ENCODE data around the gene FTSJ3.
"Not testable (repeated sequence)": the region's sequence is repeated elsewhere in the genome, so short reads cannot be mapped to it uniquely, and the experiment has no call there.

The FTSJ3 gene

DNA sequence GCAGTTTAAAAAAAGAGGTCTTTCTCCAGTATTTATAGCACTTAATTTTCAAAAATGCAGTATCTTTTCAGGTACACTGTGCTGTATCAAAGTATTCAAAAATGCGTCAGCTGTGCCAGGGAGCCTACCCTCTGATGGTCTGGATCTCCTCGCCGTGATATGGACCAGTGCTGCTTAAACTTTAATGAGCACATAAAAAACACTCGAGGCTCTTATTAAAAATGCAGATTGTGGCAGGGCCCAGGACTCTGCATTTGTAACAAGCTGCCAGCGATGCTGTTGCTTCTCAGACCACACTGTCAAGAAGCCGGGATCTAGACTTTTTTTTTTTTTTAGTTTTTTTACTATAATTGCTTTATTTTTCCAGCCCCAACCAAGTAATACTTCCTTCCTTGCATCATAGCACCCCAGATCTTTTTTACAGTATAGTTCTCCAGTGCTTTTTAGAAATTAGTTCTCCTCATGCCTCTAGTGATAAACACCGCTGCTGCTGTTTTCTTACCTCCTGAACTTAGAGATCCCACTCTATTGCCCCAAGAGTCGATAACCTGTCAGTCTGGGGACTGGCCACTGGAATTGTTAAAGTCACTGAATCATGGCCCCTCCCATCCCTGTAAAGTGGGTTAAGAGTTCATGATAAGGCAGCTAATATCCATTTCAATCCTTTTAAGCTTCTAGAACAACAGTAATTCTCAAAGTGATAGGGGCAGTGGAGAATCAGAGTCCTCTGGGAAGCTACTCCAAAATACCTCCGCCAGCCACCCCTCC lies 16.6 kb upstream of the FTSJ3 start:
- no peak for DNase-seq (ENCODE audit: low read depth in 4 of 4, low spot score in 1 of 4)

DNA sequence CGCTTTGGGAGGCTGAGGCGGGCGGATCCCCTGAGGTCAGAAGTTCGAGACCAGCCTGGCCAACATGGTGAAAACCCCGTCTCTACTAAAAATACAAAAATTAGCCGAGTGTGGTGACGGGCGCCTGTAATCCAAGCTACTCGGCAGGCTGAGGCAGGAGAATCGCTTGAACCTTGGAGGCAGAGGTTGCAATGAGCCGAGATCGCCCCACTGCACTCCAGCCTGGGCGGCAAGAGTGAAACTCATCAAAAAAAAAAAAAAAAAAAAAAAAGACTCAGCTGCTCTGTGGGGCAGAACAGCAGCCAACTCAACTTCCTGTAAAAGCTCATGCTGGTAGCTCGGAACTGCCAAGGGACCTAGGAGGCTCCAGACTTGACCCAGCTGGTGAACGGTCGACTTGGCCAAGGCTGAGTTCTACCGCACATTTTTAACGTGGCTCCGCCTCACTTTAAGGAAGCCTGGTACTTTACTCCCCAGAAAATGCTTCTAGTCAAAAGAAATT lies 16.0 kb upstream of the FTSJ3 start:
- not testable (repeated sequence) for DNase-seq (ENCODE audit: low read depth in 4 of 4, low spot score in 1 of 4)

DNA sequence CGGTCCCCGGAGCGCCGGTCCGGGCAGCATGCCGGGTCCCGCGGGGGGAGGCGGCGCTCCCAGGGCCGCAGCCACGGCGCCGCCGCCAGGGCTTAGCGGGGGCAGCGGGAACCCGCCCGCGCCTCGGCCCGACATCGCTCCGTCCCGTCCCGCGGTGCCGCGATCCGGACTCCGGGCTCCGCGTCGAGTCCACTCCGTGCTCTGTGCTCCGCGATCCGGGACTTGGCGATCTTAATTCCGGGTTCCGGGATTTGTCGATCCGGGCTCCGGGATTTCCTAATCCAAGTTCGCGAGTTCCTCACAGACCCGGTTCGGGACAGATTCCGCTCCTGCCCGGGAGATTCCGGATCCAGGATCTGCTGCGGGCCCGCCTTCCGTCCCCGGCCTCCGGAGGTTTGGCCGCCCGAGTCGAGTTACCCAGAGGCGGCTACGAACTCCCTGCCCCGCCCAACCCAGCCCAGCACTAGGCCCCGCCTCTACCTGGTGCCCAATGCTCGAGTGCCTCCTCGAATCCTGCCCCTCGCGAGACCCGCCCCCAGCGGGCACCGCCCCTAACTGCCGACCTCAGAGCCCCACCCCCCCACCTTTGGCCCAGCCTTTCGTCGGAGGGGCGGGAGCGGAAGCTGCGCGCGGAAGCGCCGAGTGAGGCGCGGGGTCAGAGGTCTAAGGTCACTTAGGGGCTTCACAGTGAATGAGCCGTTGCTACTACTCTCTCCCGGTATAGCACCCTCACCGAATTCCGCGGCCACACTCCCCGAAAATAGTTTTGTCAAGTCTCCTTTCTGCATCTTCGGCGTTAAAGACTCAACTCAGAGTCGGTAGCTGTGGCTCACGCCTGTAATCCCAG lies 15.3 kb upstream of the FTSJ3 start, which contains the start of gene SMARCD2:
Gene SMARCD2 (minus strand): TSS at position 146 of the 847 bp plus-strand sequence. CDS start 11 bp downstream, at position 135.
- DNase-seq (ENCODE audit: low read depth in 4 of 4, low spot score in 1 of 4): peak; percentile 97 to 98 (median 98)

DNA sequence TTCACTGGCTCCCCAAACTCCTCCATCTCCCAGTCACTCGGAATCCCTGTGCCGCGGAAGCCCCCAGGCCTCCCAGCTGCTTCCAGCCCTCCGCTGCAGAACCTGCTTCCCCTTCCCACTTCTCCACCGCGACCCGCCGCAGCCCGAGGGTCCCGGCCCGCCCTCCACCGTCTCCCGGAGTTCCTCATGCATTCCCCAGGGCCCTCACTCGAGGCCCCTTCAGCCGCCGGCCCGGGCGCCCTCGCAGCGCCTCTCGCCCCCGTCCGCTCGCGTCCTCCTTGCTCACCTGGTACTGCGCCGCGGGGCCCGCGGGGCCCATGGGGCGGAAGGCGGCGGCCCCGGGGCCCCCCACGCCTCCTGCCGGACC lies 14.7 kb upstream of the FTSJ3 start:
- no peak for DNase-seq (ENCODE audit: low read depth in 4 of 4, low spot score in 1 of 4)

DNA sequence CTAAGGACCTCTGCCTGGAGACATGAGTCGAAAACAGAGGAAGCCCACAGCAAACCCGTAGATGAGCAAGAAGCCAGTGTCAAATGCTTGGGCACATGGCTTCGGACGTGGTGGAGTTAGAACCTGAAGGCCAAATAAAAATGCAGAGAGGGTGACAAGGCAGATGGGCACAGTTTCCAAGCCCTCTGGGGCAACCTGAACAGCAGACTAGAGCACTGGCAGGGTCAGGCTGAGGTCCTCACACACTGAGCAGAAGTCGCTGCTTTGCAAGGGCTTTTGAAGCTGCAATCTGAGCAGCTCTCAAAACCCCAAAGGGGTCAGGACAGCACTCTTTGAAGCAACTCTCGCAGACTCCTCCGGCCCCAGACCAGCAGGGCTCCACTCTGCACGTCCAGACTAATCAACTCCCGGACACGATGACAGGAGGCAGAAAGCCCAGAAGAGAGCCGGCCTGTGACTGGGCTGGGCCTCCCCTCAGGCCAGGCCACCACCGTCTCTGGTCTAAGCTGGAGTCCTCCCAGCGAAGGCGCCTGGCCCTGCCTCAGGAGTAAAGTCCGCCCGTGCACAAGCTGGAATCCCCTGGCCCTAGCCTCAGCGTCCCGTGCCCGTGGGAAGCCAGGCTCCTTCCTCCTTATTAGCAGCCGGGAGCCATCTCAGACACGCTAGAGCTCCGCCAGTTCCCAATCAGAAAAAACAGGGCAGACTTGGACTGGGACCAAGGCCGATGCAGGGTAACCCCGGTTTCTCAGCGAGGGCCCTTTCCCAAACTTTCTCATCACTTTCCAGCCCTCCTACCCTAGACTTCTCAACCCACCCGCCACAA lies 14.1 kb upstream of the FTSJ3 start:
- no peak for DNase-seq (ENCODE audit: low read depth in 4 of 4, low spot score in 1 of 4)

DNA sequence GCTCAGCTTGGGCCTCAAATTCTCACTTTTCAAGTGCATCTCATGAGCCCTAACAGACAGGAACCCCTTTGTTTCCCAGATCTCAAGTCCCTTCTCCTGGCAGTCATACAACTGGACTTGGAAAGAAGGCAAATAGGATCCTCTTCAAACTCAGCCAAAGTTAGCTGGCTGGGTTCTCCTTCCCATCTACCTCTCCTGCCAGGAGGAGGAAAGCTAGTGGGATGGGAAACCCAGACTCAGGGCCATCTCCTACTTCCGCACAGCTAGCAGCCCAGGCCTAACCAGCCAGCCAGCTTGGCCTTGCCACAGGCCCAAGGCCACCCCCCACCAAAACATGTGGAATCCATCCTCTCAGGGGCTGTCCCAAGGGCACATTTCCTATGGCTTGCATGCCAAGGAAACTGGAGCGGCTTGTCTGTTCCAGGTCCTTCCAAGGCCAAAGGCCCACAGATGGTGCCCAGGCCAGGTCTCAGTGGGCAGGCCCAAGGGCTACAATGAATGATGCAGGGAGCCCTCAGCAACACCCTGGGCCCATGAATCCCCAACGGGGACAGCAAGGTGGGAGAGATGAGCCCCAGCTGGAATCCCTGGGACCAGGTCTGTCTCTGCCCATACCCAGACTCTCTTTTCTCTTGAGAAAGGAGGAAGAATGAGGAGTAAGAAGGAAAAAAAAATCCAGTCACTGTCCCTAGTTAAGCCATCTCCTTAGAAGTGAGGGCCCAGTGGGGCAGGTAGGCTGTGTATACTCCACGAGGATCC lies 13.3 kb upstream of the FTSJ3 start:
- no peak for DNase-seq (ENCODE audit: low read depth in 4 of 4, low spot score in 1 of 4)

DNA sequence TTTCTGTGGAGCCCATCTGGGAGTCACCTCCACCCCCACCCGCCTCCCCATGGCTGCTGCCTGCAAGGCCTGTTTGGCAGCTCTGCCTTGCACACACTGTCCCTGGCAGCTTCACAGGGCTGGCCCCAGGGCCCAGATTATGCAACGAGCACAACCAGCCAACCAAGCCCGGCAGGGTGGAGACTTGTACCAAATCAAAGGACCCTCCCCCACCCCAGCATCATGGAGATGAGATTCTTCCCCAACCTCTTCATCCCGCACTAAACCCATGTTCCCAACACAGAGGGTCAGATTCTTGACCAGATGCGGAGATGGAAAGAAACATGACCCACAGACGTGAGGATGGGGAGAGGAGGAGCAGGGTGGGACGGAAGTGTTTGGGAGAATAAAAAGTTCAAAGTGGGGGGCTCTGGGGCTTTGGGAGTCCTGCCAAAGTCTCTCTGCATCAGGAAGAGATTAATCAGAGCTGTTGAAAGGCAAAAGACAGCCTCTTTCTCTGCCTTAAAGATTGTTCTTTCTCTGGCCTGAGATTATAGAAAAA lies 11.2 kb upstream of the FTSJ3 start:
- no peak for DNase-seq (ENCODE audit: low read depth in 4 of 4, low spot score in 1 of 4)

DNA sequence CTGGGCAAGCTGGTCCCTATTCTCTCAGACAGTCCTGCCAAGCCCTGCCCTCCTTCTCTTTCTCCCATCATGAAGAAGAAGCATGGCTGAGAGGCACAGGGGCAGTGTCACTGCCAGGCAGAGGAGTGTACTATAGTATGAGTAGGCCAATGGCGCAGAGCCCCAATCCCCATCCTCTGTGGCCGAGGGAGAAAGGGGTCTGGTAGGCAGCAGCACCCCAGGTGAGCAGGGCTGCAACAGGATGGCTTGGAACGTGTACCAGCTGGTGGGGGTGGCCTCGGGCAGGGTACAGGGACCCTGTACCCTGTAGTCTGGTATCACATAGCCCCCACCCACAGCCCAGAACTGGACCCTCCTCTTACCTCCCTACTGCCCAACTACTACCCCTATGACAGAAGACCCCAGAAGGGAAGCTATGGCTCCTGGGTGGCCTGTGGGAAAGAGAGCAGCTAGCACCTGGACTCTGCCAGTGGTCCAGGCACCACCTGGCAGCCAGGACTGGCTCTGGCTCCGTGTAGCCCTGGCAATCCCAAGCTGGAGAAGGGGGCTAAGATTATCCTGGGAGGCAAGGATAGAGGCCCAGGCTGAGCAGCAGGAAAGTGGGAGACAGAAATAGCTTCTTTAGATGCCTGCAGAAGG lies 10.6 kb upstream of the FTSJ3 start:
- DNase-seq (ENCODE audit: low read depth in 4 of 4, low spot score in 1 of 4): no peak

DNA sequence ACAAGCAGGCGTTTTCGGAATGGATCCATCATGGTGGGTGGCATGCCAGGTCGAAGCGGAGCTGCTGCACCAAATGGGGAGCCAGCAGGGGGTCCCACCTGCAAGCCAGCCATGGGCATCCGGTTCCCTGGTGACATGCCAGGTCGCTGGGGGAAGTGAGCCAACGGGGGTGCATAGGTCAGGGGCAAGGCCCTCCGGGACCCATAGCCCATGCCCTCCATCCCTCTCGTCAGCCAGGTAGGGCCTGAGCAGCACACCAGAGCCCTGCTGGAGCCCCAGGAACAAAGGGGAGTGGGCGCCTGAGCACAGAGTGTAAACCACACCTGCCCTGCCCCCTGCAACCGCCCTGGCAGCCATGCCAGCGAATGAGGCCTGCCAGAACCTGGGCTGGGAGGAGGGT lies 10.0 kb upstream of the FTSJ3 start:
- no peak for DNase-seq (ENCODE audit: low read depth in 4 of 4, low spot score in 1 of 4)

DNA sequence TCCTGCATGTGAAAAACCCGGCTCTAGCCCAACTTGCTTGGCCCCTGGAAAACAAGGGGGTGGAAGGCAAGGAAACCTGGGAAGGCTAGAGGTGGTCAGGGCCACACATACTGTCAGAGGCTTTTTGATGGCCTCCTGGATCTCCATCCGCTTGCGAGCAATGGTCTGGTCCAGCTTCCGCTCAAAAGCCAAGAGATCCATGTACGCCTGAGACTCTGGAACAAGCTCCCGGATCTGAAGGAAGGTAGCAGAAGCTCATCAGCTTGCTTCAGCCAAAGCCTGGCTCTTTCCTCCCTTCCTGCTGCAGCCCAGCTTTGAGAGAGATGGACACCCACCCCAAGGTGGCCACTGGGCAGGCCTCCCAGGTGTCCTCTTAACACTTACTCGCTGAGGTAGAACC lies 9.3 kb upstream of the FTSJ3 start:
- no peak for DNase-seq (ENCODE audit: low read depth in 4 of 4, low spot score in 1 of 4)

DNA sequence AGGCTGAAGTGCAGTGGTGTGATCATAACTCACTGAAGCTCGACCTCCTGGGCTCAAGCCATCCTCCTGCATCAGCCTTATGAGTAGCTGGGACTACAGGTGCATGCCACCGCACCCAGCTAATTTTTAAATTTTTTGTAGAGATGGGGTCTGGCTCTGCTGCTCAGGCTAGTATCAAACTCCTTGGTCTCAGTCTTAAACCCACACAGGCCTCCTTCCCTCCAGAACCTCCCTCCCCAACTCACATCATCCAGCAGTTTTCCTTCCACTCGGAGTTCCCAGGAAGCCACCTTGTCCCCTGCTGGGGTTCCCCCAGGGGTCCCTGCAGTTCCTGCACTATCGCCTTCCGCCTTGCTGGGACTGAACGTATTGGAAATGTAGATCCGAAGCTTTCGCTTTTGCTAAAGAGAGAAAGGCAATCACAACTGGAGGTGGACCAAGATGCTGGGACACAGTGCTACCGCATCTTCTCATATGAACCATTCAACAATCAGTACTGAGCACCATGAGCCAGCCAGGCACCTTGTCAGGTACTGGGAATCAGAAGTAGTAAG lies 7.8 kb upstream of the FTSJ3 start:
- DNase-seq (ENCODE audit: low read depth in 4 of 4, low spot score in 1 of 4): no peak

DNA sequence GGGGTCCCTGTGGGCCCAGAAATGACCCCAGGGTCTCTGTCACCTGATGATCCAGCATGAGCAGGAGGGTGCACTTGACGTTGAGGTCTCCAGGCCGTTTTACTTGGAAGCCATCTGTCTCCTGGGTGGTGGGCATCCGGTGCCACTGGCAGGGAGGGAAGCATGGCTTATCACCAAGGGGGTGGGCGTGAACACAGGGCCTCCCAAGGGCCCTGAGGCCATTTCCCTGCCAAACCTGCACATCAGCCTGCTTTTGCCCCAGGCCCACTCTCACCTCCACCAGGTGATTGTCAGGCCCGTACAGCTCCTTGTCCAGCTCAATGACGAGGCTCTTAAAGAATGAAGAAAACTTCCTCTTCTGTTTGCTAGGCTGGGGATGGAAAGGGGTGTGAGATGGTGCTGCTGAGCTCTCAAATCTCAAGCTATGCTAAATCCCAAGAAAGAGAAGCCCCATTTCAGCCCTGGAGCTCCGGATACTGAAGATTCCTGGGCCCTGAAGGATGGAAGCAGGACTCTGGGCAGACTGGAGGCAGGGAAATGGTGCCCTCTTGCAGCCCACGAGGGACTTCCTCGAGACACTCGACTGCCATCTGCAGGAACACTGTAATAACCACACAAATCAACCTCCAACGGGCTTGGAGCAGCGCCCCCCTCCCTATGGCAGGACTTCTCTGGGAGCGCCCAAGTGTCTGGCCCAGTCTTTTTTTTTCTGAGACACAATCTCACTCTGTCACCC lies 7.1 kb upstream of the FTSJ3 start:
- peak in 1 of 4 experiments; percentile 45 for DNase-seq (ENCODE audit: low read depth in 4 of 4, low spot score in 1 of 4)

DNA sequence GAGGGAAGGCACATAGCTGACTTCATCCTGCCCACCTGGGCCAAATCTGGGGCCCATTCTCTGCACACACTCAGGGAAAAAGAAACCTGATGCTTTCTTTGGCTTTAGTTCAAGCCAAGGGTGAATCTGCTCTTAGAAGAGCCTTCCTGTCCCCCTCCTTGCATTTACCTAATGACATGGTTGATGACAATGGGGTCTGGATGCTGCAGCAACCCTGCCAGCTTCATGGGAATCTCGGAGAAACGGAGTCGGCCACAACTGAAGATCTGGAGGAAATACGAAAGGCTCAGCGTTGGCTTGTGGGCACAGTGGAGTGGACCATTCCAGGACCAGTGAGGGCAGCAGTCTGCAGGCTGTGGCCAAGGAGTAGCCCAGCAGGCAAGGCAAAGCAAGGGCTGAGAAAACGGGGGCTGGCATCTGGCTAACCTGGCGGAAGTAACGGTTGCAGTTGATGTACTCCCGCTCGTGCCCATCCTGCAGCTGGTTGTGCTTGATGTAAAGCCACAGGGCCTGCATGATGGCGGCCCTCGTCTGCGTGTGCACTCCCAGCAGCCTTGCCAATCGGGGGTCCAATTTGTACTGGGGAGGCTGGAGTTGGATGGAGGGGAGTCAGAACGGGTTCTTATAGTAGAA lies 6.4 kb upstream of the FTSJ3 start:
- no peak for DNase-seq (ENCODE audit: low read depth in 4 of 4, low spot score in 1 of 4)

DNA sequence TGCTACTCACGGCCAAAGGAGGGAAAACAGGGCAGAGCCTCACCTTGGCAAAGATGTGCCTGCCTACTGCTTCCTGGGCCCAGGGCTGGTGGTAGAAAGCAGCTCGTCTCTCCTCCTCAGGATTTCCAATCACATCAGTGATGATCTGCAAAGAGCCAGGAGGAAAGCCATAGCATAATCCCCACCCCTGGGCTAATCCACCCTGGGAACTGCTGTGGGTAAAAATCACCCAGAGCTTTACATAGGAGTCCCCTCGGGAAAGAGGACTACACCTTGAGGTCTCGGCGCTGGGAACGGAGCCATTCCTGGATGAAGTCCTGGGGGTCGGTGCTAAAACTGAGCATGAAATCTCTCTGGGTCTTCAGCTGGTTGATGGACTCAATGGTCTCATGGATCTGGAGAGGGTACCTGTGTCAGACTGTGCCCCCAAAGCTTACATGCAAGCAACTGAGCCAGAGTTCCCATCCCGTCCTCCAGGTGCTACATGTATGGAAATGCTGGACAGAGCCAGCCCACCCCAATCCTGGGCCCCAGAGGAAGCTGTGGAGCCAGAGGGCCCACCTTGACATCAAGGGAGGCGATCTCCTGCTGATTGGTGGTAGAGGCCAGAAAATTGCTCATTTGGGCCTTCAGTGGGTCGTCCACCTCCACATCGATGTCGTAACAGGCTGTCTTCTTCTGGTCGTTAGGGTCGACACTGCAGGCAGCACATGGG lies 5.7 kb upstream of the FTSJ3 start:
- no peak for DNase-seq (ENCODE audit: low read depth in 4 of 4, low spot score in 1 of 4)

DNA sequence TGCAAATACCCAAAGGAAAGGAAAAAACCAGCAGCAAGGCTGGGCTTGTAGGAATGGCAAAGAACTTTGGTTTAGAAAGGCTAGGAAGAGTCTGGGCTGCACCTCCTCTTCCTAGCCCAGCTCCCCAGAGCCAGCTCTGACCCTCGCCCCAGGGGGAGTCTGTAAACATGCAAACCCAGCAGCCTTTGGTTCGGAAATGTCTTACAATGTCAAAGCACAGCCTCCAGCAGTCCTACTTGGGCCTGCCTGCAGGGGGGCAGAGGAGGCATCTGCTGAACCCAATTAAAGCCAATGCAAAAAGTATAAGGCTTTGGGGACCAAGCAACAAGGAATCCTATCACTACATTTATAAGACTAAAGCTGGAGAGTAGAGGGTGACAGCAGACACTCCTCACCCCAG lies 5.0 kb upstream of the FTSJ3 start:
- no peak for DNase-seq (ENCODE audit: low read depth in 4 of 4, low spot score in 1 of 4)

DNA sequence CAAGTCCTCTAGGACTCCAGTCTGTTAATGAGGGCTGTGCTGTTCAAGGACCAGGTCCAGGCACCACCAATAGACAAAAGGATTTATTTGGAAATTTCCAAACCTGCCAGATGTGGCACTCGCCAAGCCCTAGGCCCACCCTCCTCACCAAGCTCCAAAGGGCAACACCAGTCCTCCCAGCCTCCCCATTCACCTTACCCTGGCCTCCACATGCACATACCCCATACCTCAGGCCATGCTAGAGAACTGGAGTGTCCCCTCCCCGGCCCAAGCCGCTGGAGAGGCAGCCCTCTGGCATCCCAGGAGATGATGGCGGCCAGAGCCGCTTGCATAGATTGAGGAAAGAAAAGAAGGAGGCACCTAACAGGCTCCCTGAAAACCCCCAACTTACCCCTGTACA lies 4.6 kb upstream of the FTSJ3 start:
- DNase-seq (ENCODE audit: low read depth in 4 of 4, low spot score in 1 of 4): no peak

DNA sequence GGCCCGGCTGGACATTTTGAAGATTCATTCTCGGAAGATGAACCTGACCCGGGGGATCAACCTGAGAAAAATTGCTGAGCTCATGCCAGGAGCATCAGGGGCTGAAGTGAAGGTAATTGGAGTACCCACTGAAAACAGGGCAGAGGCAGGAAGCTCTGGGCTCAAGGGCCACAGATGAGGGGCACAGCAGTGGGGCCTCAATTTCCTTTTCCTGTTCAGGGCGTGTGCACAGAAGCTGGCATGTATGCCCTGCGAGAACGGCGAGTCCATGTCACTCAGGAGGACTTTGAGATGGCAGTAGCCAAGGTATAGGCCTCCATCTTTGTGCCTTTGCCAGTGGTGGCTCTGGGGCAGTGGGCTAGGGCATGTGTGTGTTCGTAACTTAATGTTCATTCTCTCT lies 4.0 kb upstream of the FTSJ3 start:
- DNase-seq (ENCODE audit: low read depth in 4 of 4, low spot score in 1 of 4): no peak
